Testis (tissue), 3 donors: ENCODE results near the gene COPA. TPM values are rescaled to one million over a fixed set of nuclear protein-coding genes. Genes with fewer than 3 reads are reported as not detected.

Experiments used
- DNase-seq: peaks from one replicate; pipeline ENCODE4 v3.0.0-alpha.2; 2019
- H3K27ac ChIP-seq, 2 donors: fragments of 200-600 bp; sonication (generic); one replicate each; pipeline ENCODE4 v1.5.1; 2019
- H3K27me3 ChIP-seq: fragments of 200-600 bp; sonication (generic); one replicate; pipeline ENCODE4 v1.5.1; 2019
- H3K36me3 ChIP-seq: fragments of 200-600 bp; sonication (generic); one replicate; pipeline ENCODE4 v1.5.1; 2017; ENCODE audit warnings: low read depth; ENCODE audit errors: missing control alignments
- H3K4me1 ChIP-seq: fragments of 200-600 bp; sonication (generic); one replicate; pipeline ENCODE4 v1.5.1; 2019
- H3K4me3 ChIP-seq, 2 donors: fragments of 200-600 bp; sonication (generic); one replicate each; pipeline ENCODE4 v1.5.1; 2017 to 2019
- H3K9me3 ChIP-seq: fragments of 200-600 bp; sonication (generic); one replicate; pipeline ENCODE4 v1.5.1; 2017
- CTCF ChIP-seq, 3 experiments: fragments of 450-650 bp in 2 of 3; fragments of 200-600 bp in 1 of 3; sonication (generic) in 1 of 3; IDR thresholded peaks; one replicate each; pipeline ENCODE4 v1.5.1; 2016 to 2019; ENCODE audit warnings: antibody characterized with exemption in 3 of 3, mild to moderate bottlenecking in 2 of 3, moderate library complexity in 1 of 3
- POLR2A ChIP-seq: fragments of 450-650 bp; IDR thresholded peaks from one replicate; pipeline ENCODE4 v1.6.1; 2017; ENCODE audit warnings: antibody characterized with exemption, mild to moderate bottlenecking, moderate library complexity
- WGBS, 2 donors: methylation state at CpG; one replicate each; pipeline ENCODE4 v1.1.5; 2018; 5-methylcytosine and 5-hydroxymethylcytosine counted together
- intact Hi-C: fragments of 100-400 bp; cut with DNase I; formaldehyde crosslinking; loops from one replicate; pipeline ENCODE4 v1.15.1; 2023; ENCODE audit warnings: low total_unique reads
- polyA plus RNA-seq: library from polyadenylated mRNA; stranded (reverse); fragments of 350-450 nt; fragmentation: Illumina TruSeq; extraction: RNeasy Lipid Tissue Mini Kit (QIAGEN cat#74804); gene quantifications from one replicate; pipeline ENCODE4 v1.2.3, GENCODE V29; 2014; ENCODE audit warnings: low read depth, low replicate concordance; ENCODE audit not compliant: insufficient read depth
- total RNA-seq, 2 donors: library from RNA; depleted of rRNA; stranded (reverse); fragments of >200 nt; gene quantifications; one replicate each; pipeline ENCODE4 v1.2.3, GENCODE V29; 2016

The COPA gene
- total and polyA plus RNA-seq, 3 donors from 2014 or later, result 88.9 to 123 (median 114) TPM

- no peaks in the 10 kb centered on the region for H3K36me3 ChIP-seq
- peak overlapping the region in 1 of 2 donors; percentile 38 for H3K4me3 ChIP-seq
- no peaks in the 10 kb centered on the region for H3K9me3 ChIP-seq
- peaks cover 16% of the 10 kb centered on the region for H3K4me1 ChIP-seq
- no peak overlapping the region for H3K27ac ChIP-seq
- TF ChIP-seq POLR2A (no peak), CTCF (IDR thresholded peaks at IDR 0.05) (no peak)
- no peak for DNase-seq
- no peaks in the 10 kb centered on the region for H3K27me3 ChIP-seq
- intact Hi-C loops, result no loop called here
Measured at GRCh38 chr1:160371346-160371631, 28.2 kb upstream of the COPA start.

- Histone ChIP-seq H3K4me3 (peak overlapping the region in 1 of 2 donors; percentile 38), H3K27me3 (no peaks in the 10 kb centered on the region), H3K36me3 (no peaks in the 10 kb centered on the region), H3K27ac (no peak overlapping the region), H3K4me1 (peaks cover 10% of the 10 kb centered on the region), H3K9me3 (no peaks in the 10 kb centered on the region)
- DNase-seq, result no peak
- TF ChIP-seq POLR2A (no peak), CTCF (IDR thresholded peaks at IDR 0.05) (no peak)
- 22 to 57% methylated on average over 7 to 24 of the region's 42 CpGs for WGBS, 2 donors
- intact Hi-C loops, result no loop called here
Measured at GRCh38 chr1:160370561-160371345, 27.7 kb upstream of the COPA start.

- intact Hi-C loops, result no loop called here
- WGBS, 2 donors, result 87 to 89% methylated on average over 1 of the region's 1 CpG
- TF ChIP-seq POLR2A, result no peak
- TF ChIP-seq CTCF (IDR thresholded peaks at IDR 0.05), result no peak
- no peak overlapping the region for H3K27ac ChIP-seq
- no peaks in the 10 kb centered on the region for H3K9me3 ChIP-seq
- no peak overlapping the region for H3K4me3 ChIP-seq
- no peaks in the 10 kb centered on the region for H3K36me3 ChIP-seq
- DNase-seq, result no peak
- H3K4me1 ChIP-seq, result no peaks in the 10 kb centered on the region
- no peaks in the 10 kb centered on the region for H3K27me3 ChIP-seq
Measured at GRCh38 chr1:160369087-160369486, 26.0 kb upstream of the COPA start.

GRCh38 chr1:160367934-160368923, 25.2 kb upstream of the COPA start:
- H3K9me3 ChIP-seq, result no peaks in the 10 kb centered on the region
- H3K4me1 ChIP-seq, result no peaks in the 10 kb centered on the region
- no peak overlapping the region for H3K27ac ChIP-seq
- no peaks in the 10 kb centered on the region for H3K27me3 ChIP-seq
- no peaks in the 10 kb centered on the region for H3K36me3 ChIP-seq
- TF ChIP-seq CTCF (IDR thresholded peaks at IDR 0.05), result no peak
- no peak for TF ChIP-seq POLR2A
- intact Hi-C loops, result no loop called here
- WGBS, 2 donors, result 85% methylated on average over 4 of the region's 4 CpGs
- no peak for DNase-seq
- H3K4me3 ChIP-seq, result no peak overlapping the region
